ENCODE data around the gene SIGLEC6.

- TF ChIP-seq POLR2A (IDR thresholded peaks at IDR 0.05) (no peak), CTCF (IDR thresholded peaks at IDR 0.05) (no peak)
These were observed 45.4 kb upstream of the SIGLEC6 start for GRCh38 chr19:51576850-51577249.

Data from lower leg skin (tissue), 3 donors.